GM19467 (cell line): Measurements from ENCODE around the gene POU6F2.

Experiments
- ATAC-seq: cut with Tn5 transposase; IDR thresholded peaks from one replicate; pipeline ENCODE4 v1.9.1; 2021; ENCODE audit warnings: mild to moderate bottlenecking, moderate library complexity; ENCODE audit not compliant: unreplicated experiment

Gene POU6F2

DNA sequence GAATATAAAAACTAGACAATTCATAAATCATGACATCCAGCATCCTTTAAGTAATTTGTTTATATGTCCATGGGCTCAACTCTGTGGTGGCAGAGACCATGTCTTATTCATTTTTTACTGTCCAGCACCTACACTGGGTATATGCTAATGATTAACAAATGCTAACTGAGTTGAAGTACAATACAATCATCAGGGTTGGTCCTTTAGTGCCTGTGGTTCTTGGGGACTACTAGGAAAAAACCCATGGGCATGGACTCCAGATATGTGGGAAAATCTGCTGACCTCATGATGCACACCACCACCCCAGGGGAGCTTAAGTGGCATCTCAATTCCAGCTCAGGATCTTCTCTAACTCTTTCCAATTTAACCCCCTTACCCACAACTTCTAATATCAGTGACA, 503.2 kb downstream of the POU6F2 start:
- ATAC-seq, result no peak

GRCh38 chr7:39488467-39489393, 511.0 kb downstream of the POU6F2 start:
- no peak for ATAC-seq

DNA sequence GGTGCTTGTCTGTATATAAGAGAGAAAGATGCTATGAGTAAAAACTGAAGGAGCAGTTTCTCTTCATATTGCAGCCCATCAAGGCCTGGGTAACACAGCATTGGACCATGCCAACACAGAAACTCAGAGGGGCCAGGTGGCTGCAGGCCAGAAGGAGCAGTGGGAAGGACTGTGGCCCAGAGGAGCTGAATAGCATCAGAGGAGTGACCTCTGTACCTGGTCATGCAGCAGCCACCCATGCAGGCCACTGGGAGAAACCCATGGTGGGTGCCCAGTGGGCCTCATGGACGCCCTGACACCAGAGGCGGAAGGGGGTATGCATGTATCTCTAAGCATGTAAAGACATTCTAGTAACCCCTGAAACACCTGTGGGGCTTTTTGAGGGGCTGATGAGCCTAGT, 512.6 kb downstream of the POU6F2 start:
- ATAC-seq, result no peak

DNA sequence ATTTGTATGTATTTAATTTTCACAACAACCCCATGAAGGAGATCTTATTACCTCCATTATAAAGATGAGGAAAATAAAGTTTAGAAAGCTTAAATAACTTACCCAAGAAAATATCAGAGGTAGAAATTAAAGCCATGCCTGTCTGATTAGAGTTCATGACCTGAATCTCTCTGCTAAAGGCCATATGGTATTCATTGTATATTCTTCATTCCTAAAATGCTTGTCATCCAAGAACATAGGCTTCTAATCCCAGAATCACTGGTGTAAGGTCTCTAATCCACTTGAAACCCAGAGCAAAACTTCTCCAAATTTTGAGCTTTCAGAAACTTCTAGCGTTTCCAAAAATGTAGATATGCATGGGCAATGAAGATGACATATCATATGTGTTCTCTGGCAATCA, 516.2 kb downstream of the POU6F2 start:
- no peak for ATAC-seq

DNA sequence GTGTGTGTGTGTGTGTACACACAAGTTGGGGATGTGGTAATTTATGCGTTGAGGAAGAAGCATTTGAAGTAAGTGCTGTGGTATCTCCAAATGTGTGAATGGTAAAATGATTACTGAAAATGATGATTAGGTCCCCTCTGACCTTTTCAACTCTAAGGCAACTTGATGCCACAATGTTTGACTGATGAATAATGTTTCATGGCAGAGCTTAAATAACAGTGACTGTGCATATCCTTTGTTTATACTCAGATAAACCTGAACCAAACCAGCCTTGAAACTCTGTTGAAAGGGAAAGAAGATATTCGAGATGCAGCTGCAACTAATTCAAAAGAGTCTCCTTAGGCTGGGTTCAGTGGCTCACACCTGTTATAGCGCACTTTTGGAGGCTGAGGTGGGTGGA, 523.6 kb downstream of the POU6F2 start:
- ATAC-seq, result no peak

DNA sequence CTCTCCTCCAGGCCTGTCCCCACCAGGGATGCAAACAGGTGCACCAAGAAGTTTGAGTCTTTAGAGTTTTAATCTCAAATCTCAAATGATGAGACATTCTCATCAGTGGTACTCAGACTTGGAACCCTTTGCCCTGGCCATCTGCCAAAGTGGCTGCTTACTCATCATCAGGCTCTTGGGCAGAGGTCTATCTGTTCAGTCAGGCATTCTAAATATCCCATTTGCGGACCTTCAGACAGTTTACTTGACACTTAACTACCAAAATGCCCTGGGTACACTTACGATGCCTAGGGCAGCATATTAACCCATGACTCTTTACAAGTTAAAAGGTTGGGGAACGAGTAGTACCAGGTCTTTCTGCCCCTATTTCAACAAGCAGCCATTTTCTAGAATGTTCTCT, 527.3 kb downstream of the POU6F2 start:
- ATAC-seq, result no peak

DNA sequence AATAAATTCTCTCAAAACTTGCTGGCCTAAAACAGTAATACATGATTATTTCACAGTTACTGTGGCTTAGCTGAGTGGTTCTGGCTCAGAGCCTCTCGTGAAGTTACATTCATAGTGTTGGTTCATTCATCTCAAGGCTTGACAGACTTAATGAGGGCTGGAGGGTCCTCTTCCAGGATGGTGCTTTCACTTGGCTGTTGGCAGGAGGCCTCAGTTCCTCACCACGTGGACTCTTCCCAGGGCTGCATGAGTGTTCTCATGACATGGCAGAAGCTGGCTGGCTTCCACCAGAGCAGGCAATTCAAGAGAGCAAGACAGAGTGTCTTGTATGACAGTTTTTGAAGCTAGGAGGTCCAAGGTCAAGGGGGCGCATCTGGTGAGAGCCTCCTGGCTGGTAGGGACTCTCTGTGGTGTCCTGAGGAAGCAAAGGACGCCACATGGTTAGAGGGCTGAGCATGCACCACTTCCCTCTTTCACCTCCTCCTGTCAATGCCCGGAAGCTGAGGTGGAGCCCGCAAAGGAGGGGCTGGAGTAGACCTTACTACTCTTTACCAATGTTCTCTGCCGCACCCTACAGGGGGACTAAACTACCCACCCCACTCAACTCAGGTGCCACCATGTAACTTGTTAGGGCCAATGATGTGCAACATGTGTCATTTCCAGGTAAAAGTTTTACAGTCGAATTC, 530.3 kb downstream of the POU6F2 start:
- ATAC-seq, result no peak

GRCh38 chr7:39509436-39509835, 531.7 kb downstream of the POU6F2 start:
- no peak for ATAC-seq

DNA sequence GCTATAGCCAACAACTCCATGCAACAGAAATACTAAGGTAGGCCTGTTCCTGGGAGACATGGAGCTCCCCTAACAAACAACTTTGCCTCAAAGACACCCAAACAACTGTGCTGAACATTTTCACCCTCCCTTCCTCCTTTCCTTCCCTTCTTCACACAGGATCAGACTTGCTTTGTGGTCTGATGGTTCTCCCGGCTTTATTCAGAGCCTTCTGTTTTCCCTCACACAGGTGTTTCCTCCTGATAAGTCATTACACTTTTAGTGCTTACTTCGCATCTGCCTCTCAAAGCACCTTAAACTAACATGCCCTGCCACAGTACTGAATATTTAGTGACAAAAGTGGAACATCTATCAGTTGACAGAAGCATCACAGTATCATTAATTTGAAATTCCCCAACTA, 532.2 kb downstream of the POU6F2 start:
- ATAC-seq, result no peak

GRCh38 chr7:39510864-39511354, 533.2 kb downstream of the POU6F2 start:
- ATAC-seq, result no peak

DNA sequence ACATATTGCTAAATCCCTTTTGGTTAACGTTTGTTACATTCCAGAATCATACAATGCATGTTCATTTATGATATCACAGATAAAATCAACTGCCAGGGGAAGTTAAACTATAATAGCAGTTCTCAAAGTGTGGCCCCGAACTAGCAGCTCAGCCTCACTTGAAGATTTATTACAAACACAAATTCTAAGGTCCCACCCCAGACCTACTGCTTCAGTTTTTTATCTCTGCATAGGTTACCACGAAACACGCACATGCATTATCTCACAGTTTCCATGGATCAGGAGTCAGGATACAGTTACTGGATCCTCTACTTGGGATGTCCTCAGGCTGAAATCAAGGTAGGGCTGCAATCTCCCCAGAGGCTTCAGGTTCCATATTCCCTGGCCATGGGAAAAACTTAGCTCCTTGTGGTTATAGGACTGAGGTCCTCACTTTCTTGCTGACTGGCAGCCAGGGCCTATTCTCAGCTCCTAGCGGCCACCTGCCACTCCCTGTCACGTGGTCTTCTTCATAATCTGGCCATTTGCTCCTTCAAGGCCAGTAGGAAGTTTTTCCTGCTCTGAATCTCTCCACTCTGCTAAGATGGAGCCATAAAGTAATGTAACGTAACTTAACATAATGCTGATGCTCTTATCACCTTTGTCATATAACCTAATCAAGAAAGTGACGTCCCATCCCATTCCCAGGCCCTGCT, 538.0 kb downstream of the POU6F2 start:
- ATAC-seq, result no peak

GRCh38 chr7:39516498-39516897, 538.8 kb downstream of the POU6F2 start:
- no peak for ATAC-seq

GRCh38 chr7:39517240-39517639, 539.5 kb downstream of the POU6F2 start:
- ATAC-seq, result no peak
